Hematopoietic multipotent progenitor cell (in vitro differentiated cells): ENCODE measurements around the gene RAB34. TPM values are rescaled to one million over a fixed set of nuclear protein-coding genes. Genes with fewer than 3 reads are reported as not detected.

Source experiments
- DNase-seq, 3 donors: peaks; one replicate each; pipeline ENCODE4 v3.0.0-alpha.2; 2011 to 2015; ENCODE audit warnings: low read depth in 2 of 3, low spot score in 2 of 3
- total RNA-seq: library from RNA; depleted of rRNA; stranded (reverse); fragments of >200 nt; gene quantifications from one replicate; pipeline ENCODE4 v1.2.3, GENCODE V29; 2012

The RAB34 gene
- total RNA-seq, 1 donor: 160 TPM

DNA sequence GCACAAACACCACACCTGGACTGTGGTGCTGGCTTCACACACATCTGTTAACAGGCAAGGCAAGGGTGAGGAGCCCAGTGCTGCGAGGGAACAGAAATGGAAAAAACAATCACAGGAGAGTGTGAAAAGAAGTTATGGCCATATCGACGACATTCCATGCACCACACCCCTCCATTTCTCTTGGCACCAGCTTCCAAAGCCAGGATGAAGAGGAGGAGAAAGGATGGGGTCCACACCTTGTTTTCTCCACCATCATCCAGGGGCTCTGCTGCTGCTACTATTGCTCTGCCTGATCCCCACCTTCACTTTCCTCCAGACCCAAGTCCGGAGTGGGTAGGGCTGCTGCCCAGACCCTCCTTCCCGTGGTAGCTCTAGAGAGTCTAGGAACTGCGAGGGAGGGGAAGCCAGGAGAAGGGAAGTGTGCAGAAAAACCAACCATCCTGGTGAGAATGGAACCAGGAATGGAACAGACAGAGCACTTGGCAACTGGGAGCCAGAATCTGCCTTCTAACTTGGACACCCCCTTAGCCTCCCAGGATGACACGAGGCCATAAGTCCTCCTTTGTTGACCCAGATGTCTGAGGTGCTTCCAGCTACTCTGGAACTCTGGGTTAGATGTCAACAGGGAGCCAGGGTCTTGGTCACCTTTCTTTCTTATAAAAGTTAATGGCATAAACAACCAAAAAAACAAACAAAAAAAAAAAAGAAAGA lies 4.8 kb downstream of the RAB34 start:
- no peak for DNase-seq

DNA sequence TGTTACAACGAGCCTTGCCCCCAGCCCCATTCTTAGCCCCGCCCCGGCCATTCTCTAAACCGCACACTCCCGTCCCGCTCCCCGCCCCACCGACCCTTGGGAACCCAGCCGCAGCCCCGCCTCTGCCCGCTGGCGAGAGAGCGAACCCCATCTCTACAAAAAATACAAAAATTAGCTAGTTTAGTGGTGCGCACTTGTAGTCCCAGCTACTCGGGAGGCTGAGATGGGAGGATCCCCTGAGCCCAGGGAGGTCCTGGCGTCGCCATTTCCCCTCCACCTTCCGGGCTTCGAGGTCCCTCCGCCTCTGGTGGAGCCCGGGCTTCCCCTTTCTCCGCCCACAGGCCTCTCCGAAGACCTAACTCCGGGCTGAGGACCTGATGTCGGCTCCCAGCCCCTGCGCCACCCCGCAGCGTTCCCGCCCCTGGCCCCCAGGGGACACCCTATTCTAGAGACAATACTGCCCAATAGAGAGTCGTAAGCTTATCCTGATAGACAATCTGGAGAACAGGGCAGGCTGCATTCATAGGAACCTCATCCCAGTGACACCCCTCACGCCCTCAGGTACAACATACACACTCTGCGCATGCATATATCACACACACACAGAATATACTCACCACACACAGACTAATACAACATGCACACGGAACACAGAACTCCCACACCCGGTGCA lies 5.5 kb downstream of the RAB34 start:
- DNase-seq: peak in 2 of 3 donors; percentile 89 to 92

DNA sequence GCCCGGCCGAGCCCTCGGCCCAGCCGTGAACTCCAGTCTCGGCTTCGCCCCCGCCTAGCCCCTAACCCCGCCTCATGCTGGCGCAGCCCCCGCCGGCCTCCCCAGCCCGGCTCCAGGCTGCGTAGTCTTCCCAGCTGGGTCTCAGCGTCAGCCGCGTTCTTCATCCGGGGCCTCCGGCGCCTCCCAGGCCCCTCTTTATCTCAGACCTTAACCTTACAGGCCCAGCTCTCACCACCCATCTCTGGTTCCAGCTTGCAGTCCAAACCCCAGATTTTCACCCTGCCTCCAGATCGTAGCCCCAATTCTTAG lies 6.0 kb downstream of the RAB34 start, which contains the start of gene PROCA1:
PROCA1 (minus strand) TSS at position 166 of the 309 bp plus-strand sequence. CDS start 228 bp downstream, outside the sequence.
- no peak for DNase-seq

DNA sequence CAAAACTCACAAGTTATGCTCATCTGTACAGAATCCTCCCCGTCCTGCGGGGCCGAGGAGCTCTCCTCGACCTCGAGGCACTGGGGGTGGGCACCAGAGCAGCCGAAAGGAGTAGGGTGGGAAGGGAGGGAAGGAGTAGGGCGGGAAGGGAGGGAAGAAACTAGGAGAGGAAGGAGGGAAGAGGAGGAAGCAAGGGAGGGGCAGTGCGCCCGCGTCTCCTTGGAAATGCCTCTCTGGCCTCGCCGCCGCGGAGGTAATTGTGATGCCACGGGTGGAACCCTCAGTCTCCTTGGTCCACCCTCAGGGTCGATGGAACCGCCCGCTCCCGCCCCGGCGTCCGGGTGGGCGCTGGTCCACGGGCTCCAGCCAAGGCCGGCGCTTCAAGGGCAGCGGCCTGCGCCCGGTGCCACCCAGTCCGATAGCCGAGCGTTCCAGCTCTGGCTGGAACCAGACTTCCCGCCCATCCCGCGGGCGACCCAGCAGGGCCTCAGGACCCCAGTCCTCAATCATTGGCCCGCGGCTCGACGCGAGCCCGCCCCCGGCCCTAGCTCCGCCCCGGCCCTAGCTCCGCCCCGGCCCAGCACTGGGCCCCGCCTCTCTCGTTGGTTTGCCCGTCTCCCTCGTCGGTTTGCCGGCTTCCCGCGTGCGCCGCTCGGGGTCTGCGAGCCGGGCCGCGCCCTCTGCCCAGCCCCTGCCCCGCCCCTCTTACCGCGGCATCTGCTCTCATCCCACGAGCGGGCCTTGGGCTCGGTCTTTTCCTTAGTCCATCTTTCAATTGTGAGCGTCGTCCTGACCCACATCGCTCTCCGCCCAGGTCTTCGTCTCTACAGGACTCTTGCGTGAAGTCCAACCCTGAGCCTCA lies 6.6 kb downstream of the RAB34 start:
- DNase-seq: peak in 2 of 3 donors; percentile 82 to 91

DNA sequence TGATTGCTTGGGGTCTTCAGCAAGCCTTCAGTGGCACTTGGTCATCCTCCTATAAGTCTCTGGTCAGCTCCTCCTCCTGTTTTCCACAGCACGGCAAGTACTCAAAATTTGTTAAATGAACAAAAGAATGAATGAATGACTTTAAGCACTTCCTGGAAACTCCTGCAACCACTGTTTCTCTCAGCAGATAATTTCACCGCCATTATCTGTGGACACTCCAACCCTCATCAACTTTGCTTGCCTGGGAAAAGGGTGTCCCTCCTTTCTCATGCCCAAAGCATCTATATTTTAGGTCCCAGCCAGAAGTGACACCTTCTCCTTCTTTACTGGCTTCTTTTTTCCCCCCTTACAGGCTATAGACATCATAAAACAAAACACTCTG lies 10.3 kb downstream of the RAB34 start:
- DNase-seq: no peak

DNA sequence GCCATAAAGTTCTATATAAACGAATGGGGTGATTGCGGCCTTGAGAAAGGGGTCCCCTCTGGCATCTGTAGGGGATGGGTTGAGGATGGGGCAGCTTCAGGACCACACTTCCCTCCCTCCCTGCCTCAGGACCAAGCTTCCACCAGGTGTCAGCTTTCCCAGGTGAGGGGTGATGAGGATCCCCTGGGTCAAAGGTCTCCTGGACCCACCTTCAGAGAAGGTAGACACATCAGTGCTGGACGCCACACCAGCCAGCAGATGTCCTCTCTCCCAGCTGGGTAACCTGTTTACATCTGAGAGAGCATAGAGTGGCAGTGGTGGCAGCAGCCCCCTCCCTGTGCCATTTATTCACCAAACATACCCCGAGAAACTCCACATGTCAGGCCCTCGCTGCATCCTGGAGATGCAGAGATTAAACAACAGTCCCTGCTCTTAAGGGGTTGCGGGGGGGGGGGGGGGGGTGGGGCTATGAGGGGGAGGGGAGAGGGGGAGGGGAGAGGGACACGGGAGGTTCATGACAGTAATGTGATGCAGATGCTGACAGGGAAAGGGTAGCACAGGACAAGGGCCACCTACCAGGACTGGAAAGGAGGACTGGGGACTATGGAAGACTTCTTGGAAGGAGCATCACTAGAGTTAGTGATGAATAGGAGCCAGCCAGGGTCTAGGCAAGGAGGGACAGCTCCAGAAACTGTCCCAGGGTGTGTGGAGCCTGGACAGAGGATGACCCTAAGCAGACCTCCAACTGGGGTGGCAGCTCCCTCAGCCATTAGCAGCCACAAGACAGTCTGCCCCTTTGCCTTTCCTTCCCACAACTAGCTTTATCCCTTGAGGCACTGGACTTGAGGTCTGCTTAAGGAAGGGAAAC lies 11.0 kb downstream of the RAB34 start:
- no peak for DNase-seq

DNA sequence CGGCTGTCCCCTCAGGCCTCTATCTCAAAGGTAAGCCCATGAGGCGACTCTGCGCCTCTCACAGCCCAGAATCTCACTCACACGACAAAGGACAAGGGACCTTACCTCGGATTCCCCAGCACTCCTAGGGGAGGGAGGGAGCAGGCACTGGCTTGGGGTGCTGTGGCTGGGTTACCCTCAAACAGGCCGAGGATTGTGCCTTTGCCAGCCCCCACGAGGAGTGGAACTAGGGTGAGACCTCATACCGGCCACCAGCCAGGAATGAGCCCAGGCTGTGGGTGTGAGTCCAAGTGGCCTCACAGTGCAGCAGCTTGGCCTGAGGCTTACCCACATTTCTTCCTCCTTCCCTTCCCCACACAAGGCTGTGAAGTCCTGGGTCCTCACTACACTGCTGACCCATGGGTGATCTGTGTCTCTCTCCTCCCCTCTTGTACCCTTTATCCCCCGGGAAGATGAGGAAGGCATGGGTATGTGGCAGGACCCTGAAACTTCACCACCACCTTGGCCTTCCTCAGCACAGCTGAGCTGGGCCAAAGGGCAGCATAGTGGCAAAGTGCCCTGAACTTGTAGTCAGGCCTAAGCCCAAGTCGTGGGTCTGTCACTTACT lies 11.8 kb downstream of the RAB34 start:
- DNase-seq: no peak

DNA sequence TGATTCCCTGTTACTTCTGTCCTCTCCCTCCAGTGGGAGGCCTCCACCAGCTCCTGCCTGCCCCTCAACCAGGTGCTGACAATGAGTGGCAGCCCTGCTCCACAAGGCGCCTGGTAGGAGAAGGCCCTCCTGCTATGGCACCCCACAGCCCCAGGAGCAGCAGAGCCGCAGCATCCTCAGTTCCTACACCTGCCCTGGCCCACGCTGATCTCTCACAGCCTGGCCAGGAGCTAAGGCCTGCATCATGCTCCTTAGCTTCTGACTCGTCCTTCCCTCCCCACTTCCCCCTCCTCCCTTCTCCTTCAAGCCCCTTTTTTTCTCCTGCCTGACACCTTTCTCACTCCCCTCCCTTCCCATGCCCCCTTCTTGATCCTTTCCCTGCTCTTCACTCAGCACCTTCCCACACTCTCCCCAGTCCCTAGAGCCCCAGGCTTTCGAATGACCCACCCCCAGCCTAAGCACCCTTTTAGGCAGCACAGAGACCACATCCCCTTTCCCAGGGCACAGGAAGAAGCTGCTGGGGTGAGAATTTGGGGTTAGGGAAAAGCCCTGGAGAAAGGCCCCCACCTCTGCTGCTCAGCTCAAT lies 12.5 kb downstream of the RAB34 start:
- DNase-seq: no peak

DNA sequence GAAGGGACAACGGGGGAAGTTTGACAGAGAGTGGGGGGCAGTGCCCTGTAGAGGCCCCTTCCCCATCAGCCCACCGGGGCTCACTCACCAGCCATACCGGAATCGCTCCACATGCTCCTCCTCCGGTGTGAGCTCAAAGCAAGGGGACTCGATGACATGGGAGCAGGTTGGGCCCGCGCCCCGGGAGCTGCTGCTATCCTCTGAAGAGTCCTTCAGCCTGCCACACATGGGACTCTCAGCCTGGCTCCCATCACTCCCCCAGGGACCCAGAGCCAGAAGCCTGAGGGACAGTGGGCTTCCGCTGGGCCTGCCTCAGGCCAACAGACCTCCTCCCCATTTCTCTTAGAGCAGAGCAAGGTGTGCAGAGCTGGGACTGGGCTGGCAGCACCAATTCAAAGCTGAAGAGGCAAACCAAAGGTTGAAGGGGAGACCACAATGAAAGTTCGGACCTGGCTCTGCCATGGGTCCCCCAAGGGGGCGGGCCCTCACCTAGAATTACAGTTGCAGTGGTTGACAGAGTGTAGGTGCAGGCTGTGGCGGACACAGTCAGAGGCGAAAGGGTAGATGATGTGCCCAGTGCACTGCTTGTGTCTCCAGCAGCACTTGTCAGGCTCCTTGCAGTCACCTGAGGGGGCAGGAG lies 13.3 kb downstream of the RAB34 start:
- DNase-seq: no peak

DNA sequence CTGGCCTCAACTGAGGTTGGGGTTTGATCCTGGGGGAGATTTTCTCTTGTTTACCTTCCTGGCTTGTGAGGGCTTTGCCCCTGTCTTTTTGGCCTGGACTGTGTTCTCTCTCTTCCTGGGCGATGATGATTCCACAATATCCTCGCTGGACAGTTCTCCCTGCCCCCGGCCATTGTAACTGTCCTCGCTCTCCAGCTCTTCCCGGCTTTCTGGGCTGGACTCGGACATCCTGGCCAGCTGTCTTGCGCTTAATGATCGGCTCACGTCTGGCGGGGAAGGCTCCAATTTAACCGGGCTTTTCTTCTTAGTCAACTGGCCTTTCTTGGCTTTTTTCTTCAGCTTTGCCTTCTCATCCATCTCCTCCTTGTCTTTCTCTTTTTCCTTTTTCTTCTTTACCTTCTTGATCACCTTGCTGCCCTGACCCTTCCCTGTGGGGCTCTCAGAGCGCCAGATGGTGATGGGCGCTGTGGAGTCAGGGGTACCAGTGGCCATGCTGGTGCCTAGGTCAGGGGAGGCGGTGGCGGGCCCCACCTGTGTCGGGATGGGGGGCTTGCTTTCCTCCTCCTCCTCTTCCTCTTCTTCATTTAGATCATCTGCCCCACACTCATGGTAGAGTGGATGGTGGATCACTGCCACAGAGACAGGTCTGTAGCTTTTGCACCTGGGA lies 14.0 kb downstream of the RAB34 start:
- no peak for DNase-seq

DNA sequence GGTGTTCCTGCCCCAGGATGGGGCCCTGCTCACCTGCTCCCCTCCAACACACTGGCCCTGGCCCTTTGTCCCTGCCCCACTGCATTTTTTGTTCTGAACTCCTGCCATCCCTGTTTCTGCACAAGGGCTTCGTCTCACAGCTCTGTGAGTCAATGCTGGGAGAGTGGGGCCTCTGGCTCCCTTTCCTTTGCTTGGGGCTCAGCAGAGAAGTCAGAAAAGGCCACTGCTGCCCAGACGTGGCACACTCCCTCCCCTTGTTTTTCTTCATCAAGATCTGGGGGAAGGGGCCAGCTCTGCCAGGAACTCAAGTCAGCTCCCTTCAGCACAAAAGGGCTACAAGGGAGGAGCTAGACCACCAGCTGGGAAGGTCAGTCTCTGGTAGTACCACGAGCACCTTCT lies 14.9 kb downstream of the RAB34 start:
- DNase-seq: no peak

DNA sequence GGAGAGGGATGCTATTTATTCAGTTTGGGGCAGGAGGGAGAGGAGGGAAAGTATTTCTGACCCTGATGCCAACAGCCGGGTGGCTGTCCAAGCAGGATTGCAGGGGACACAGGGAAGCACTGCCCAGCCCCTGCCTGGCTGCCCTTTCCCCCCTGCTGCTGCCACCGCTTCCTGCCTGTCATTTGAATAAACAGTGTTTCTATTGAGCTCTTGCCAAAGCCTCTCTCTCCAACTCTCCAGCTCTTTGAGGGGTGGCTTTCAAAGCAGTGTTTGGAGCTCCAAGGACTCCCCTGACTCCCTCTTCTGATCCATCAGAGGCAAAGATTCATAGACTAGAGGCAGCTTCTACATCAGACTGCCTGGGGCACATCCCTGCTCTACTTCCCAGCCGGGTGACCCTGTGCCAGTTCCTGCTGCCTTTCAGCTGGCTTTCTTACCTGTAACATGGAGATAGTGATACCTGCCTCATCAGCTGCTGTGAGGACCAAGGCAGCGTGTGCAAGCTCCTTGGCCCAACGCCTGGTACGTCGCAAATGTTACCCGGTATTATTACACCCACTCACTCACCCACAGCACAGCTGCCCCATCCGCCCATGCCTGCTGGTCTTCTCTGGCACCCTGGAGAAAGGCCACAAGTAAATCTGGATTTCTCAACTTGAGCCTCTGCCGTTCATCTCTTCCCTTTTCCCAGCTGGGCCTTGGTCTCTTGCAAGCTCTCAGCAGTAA lies 15.5 kb downstream of the RAB34 start:
- no peak for DNase-seq

DNA sequence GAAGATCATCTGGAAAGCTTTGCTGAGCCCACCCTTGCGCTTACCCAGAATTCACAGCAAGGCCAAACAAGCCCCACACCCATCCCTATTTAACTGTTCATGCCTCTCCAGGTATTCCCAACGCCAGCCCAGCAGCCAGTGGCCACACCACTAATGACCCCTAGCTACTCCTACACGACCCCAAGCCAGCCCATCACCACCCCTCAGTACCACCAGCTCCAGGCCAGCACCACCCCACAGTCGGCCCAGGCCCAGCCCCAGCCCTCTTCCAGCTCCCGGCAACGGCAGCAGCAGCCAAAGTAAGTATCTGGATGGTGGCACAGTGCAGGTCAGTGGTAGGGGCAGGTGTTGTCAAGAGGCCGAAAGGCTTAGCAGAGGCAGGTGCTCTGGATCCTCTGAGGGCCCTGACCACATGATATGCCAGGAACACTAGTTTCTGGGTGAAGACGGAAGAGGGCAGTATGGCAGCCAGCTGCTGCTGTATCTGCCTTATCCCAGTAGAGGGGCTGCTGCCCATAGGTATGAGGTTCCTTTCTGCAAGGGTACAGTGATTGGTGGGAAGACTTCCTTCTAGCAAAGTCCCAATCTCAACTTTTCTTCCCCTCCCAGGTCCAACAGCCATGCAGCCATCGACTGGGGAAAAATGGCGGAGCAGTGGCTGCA lies 16.7 kb downstream of the RAB34 start:
- no peak for DNase-seq

DNA sequence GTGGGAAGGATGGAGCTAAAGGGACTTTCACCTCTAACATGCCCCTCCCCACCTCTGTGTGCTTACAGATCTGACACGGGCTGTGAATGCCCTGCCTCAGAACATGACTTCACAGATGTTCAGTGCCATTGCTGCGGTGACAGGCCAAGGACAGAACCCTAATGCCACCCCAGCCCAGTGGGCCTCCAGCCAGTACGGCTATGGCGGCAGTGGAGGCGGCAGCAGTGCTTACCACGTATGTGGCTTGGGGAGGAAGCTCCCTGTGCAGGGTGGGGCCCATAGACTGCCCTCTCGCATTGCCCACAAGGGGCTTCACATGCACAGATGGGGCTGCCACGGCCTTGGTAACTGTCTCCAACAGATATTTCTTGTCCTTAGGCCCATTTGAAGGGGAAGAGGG lies 17.4 kb downstream of the RAB34 start:
- DNase-seq: no peak

DNA sequence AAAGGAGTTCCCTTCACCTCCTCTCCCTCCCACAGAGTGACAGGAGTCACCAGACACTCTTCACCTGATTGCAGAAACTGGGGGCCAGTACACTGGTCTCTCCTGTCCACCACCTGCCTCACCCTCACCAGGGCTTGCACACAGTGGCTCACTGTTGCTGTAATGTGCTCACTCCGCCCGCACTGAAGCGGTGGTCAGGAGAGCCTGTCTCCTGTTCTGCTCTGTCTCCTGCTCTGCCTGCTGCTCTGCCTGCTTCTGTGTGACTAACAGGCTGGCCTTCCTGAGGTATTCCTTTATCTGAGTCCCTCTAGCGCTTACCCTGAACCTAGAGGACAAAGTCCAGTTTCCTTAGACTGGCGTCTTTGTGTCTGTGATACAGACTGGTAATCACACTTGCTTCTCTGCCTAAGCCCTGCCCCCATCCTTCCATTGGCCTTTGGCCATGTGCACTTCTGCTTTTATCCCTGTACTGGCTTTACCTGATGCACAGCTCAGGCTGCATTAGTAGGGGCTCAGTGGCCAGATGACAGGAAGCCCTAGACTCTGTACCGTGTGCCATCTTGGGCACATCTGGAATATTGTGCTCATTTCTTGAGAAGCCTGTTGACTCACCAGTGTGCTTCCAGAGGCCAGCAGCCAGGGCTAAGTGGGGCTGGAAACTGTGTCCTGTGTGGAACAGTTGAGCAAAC lies 19.3 kb downstream of the RAB34 start:
- no peak for DNase-seq

DNA sequence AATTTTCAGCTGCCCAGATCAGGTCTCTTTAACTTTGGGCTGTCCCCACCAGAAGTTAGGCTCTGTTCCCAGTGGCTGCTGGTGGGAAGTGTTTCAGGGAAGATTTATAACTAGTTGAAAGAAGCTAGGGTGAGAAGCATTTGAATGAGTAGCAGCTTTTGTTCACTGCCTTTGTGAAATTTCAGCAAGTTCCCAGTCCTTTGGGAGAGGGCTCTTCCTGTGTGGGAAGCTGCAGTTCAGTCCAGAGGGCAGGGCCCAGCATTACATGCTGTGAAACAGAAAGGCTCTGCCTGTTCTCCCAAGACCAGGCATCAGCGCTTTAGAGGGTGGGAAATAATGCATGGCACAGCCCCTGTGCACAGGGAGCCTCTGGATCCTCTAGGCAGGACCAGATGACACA lies 23.8 kb downstream of the RAB34 start:
- no peak for DNase-seq

DNA sequence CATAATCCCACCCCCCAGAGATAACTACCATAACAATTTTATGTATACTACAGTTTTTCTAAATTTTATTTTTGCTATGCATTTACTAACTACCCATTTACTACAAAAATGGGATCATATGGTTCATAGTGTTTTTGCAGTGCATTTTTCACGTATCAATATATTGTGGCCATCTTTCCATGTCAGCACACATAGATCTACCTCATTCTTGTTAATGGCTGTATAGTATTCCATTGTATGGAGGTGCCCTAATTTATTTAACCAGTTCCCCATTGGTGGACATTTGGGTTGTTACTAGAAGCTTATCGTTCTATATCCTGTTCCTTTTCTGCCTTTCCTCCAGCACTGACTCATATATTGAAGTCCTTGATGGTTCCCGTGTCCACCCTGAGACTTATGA lies 28.7 kb downstream of the RAB34 start:
- no peak for DNase-seq
